AG10803 (cell line): ENCODE measurements around the gene GLIS2.

Source experiments
- DNase-seq: peaks from one replicate; pipeline ENCODE4 v3.0.0; 2010; ENCODE audit warnings: low read depth
- H3K4me3 ChIP-seq: 2 replicates; pipeline ENCODE4 v1.5.1; 2011; ENCODE audit warnings: mild to moderate bottlenecking, low read length, control low read depth
- TF ChIP-seq, protein P1 (sequence below): conservative IDR thresholded peaks from 2 replicates; pipeline ENCODE4 v1.5.1; 2011; ENCODE audit warnings: mild to moderate bottlenecking, low read length, control low read depth, inconsistent platforms

The GLIS2 gene

DNA sequence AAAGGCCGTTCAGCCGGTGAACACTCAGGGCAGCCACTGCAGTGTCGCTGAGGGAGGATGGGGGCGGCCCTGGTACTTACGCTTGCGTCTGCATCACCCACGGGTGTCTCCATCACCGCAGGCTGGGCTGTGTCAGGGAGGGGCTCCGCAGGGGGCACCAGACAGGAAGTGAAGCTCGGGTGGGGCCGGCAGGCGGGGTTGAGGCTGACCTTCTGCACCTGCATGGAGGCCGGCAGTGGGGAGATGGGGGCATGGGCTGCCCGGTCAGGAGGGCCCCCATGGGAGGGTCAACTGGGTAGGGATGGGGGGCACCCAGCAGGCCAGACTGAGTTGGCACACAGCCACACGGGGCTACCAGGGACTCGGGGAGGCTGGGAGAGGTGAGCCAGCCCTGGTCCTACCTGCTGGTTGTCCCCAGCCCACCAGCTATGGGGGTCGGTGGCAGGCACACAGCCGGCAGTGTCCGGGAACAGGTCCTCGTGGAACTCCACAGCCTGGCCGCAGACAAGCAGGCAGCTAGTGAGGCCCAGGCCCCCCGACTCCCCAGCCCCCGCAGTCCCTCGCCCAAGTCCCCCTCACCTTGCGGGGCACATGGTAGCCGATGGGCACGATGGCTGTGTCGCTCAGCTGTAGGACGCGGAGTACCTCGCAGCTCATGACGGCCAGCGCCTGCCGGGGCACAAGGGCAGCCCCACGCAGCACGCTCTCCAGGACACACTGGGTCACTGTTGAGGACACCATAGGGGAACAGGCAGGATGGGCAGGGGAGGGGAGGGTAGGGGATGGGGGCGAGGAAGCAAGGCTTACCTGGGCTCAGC is 48.5 kb downstream of the GLIS2 start:
- TF ChIP-seq, protein P1, sequence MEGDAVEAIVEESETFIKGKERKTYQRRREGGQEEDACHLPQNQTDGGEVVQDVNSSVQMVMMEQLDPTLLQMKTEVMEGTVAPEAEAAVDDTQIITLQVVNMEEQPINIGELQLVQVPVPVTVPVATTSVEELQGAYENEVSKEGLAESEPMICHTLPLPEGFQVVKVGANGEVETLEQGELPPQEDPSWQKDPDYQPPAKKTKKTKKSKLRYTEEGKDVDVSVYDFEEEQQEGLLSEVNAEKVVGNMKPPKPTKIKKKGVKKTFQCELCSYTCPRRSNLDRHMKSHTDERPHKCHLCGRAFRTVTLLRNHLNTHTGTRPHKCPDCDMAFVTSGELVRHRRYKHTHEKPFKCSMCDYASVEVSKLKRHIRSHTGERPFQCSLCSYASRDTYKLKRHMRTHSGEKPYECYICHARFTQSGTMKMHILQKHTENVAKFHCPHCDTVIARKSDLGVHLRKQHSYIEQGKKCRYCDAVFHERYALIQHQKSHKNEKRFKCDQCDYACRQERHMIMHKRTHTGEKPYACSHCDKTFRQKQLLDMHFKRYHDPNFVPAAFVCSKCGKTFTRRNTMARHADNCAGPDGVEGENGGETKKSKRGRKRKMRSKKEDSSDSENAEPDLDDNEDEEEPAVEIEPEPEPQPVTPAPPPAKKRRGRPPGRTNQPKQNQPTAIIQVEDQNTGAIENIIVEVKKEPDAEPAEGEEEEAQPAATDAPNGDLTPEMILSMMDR, result no peak
- no peak for DNase-seq
- H3K4me3 ChIP-seq, result no peak overlapping the region

DNA sequence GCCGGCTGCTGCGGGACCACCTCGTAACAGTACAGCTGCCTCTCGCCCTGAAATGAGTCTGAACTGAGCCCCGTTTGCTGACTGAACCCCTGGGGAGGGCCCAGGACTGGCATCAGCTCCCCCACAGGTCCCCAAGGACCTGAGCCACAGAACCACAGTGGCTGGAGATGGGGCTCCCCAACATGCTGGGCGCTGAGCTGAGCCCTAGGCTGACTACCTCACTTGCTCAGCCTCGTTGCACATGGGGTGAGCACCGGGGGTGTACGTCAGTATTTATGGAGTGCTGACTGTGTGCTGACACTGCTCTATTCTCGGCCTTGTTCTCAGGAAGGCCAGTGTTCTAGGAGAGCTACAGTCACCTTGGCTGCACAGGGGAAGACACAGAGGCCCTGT is 49.1 kb downstream of the GLIS2 start:
- no peak for DNase-seq
- TF ChIP-seq, protein P1, result no peak
- H3K4me3 ChIP-seq, result no peak overlapping the region

DNA sequence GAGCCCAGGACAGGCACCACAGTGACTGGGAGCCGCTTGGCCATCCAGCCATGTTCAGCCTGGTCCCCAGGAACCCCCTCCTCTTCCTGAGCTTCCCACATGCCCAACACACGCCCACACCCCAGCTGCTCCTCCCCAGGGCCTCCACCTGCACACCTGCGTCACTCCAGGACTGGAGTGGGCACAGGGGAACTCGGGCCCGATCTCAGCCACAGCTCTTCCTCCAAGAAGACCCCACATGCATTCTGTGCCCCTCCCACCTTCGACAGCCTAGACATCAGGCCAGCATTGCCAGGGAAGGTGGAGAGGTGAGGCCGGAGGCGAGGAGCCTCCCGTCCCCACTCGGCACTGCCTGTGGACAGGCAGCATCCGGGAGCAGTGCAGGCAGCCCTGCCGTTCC is 49.7 kb downstream of the GLIS2 start:
- no peak for DNase-seq
- no peak overlapping the region for H3K4me3 ChIP-seq
- TF ChIP-seq, protein P1, result no peak

DNA sequence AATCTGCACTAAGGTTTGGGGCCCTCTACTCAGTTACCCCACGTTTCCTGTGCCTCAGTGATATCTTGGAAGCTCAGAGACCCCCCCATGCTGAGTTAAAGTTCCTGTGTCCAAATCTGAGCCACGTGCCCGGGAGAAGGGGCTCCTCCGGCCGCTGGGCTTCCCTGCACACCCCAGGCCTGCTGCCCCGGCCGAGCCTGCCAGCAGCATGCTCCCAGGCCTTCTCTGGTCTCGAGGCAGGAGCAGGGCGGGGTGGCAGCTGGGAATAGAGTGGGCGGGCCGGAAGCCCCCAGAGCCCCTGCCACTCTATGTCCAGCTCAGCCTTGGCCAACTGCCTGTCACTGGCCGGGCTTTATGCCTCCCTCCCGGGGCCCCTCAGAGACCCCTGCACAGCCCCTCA is 50.1 kb downstream of the GLIS2 start:
- no peak overlapping the region for H3K4me3 ChIP-seq
- no peak for DNase-seq
- TF ChIP-seq, protein P1, result no peak

DNA sequence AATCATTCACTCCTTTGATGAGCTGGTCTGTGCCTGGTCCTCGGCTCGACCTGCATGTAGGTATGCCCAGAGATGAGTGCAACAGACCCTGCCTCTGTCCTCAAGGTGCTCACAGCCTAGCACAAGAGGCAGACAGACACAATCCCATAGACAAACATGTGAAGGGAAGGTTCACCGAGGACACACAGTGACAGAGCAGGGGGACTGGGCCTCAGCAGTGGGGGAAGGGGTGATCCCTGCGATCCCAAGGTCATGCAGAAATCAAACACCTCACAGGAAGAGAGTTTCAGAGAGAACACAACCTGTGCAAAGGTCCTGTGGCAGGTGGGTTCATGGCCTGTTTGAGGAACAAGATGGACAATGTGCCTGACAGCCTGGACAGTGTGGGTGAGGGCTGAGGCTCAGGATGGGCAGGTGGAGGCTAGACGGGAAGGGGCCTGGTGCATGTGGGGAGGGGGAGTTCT is 51.6 kb downstream of the GLIS2 start:
- DNase-seq, result no peak
- TF ChIP-seq, protein P1, result no peak
- no peak overlapping the region for H3K4me3 ChIP-seq

DNA sequence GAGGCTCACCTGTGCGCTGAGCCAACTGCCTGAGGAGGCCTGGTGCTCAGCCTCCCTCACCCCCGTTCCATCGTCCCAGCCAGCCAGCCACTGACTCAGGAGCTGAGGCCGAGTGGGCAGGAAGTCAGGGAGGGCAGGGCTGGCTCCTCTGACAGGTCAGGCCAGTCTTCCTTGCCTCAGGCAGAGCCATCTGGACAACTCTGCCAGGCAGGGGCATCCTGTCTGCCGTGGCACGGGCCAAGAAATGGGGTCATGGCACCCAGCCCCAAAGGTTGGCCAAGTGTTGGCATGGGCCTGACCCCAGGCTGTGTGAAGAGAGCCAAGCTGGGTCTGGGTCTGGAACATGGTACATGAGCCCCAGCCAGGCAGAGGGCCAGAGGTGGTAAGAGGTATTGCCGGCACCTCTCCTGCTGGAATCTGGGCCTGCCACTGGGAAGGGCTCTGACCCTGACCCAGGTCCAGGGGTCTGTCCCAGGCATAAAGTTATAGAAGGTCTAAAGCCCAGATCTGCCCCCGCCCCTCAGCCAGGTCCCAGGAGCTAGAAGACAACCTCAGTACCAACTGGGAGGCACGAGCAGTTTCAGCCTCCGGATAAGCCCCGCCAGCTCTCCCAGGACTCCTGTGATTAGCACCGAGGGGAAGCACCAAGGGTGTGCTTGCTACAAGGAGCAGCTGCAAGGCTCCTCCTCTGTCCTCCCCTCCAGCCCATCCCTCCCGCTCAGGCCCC is 53.3 kb downstream of the GLIS2 start:
- TF ChIP-seq, protein P1, result no peak
- H3K4me3 ChIP-seq, result no peak overlapping the region
- DNase-seq, result peak; percentile 58

DNA sequence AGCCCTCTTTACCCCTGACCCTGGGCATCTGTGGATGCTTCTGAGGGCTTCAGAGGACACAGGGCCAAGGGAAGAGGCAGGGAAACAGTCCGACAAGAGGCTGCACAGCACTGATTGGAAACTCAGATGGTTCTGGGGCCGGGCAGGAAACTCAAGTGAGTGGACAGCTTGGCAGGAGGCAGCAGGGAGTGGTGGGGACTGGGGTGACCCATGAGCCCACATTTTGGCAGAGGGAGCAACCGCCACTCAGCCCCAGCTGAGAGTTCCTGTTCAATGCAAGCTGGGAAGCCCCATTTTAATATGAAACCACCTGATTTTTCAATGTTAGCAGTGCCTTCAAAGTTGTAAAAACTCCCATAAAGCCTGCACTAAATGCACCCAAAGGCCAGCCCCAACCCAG is 54.3 kb downstream of the GLIS2 start:
- no peak overlapping the region for H3K4me3 ChIP-seq
- TF ChIP-seq, protein P1, result no peak
- no peak for DNase-seq
